HFFc6 (cell line): Measurements from ENCODE around the gene VAC14. TPM values are rescaled to one million over a fixed set of nuclear protein-coding genes. Genes with fewer than 3 reads are reported as not detected.

Experiments
- DNase-seq: peaks from one replicate; pipeline ENCODE4 v3.0.0-alpha.2; 2018
- H3K27ac Mint-ChIP-seq: 2 replicates; pipeline ENCODE4 v1.8.0; 2020; ENCODE audit warnings: mild to moderate bottlenecking, mixed read lengths
- H3K27me3 Mint-ChIP-seq: 2 replicates; pipeline ENCODE4 v1.8.0; 2021; ENCODE audit warnings: mild to moderate bottlenecking, moderate library complexity, mixed read lengths; ENCODE audit not compliant: insufficient read depth
- H3K36me3 Mint-ChIP-seq: 2 replicates; pipeline ENCODE4 v1.8.0; 2021; ENCODE audit warnings: low read depth, mixed read lengths
- H3K4me1 Mint-ChIP-seq: 2 replicates; pipeline ENCODE4 v1.8.0; 2020; ENCODE audit warnings: low read depth, mixed read lengths
- H3K4me3 Mint-ChIP-seq: 2 replicates; pipeline ENCODE4 v1.8.0; 2020; ENCODE audit warnings: mild to moderate bottlenecking, moderate library complexity, mixed read lengths
- H3K9me3 Mint-ChIP-seq: 2 replicates; pipeline ENCODE4 v1.8.0; 2020; ENCODE audit warnings: mild to moderate bottlenecking, mixed read lengths
- total RNA-seq, 6 experiments: library from RNA; stranded (reverse); fragmentation: NEBNext Ultra II Directional; extraction: Animal tissue kit (Norgen Biotek cat#: 25700); gene quantifications; 2 replicates in 1 of 6; 3 replicates in 5 of 6; pipeline ENCODE4 v1.2.3, GENCODE V29; 2021
- TF ChIP-seq, protein P1 (sequence below): fragments of 200-600 bp; sonication (generic); IDR thresholded peaks from 2 replicates; pipeline ENCODE4 v1.5.0; 2021; ENCODE audit warnings: antibody characterized with exemption, mild to moderate bottlenecking

Gene VAC14
- total RNA-seq, 6 experiments from 2014 or later: 34.5 to 45.5 (median 37.6) TPM

DNA sequence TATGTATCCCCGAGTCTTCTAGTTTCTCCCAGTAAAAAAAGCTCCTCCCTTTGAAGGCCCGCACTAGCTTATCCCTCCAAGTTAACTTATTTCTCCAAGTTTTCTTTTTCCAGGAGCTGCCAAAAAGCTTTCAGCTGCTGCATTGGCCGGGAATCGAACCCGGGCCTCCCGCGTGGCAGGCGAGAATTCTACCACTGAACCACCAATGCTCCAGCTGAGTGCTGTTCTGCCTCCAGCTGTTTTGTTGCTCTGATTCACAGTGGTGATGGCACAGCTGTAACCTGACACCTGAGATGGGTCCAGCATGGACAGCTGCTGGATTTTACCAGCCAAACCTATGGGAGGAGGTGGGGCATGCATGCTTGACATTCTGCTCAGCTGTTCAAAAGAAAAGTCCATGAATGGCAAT is 22.1 kb downstream of the VAC14 start:
- peaks cover 8% of the 10 kb centered on the region for H3K27me3 Mint-ChIP-seq
- H3K27ac Mint-ChIP-seq: peak overlapping the region; percentile 68
- peak; percentile 89 for DNase-seq
- H3K4me1 Mint-ChIP-seq: peaks cover 29% of the 10 kb centered on the region
- TF ChIP-seq, protein P1, sequence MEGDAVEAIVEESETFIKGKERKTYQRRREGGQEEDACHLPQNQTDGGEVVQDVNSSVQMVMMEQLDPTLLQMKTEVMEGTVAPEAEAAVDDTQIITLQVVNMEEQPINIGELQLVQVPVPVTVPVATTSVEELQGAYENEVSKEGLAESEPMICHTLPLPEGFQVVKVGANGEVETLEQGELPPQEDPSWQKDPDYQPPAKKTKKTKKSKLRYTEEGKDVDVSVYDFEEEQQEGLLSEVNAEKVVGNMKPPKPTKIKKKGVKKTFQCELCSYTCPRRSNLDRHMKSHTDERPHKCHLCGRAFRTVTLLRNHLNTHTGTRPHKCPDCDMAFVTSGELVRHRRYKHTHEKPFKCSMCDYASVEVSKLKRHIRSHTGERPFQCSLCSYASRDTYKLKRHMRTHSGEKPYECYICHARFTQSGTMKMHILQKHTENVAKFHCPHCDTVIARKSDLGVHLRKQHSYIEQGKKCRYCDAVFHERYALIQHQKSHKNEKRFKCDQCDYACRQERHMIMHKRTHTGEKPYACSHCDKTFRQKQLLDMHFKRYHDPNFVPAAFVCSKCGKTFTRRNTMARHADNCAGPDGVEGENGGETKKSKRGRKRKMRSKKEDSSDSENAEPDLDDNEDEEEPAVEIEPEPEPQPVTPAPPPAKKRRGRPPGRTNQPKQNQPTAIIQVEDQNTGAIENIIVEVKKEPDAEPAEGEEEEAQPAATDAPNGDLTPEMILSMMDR: no peak
- peaks cover 41% of the 10 kb centered on the region for H3K36me3 Mint-ChIP-seq
- peak overlapping the region; percentile 45 for H3K4me3 Mint-ChIP-seq
- no peaks in the 10 kb centered on the region for H3K9me3 Mint-ChIP-seq

DNA sequence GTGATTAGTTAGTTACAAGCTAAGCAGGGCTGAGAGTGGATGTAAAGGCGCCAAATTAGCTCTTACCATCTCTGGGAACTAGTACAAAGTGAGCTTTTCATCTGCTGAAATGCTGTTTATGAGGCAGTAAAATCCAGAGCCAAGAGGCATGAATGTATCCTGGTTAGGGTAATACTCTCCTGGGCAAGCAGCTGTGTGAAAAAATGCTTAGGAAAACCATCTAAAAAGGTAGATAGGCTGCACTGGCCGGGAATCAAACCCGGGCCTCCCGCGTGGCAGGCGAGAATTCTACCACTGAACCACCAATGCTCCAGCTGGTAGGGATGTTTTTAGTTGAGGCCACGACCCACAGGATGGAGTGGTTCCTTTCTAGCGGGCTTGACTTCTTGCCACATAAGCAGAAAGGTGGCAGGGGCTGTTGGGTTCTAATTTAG is 23.0 kb downstream of the VAC14 start:
- no peak overlapping the region for H3K4me3 Mint-ChIP-seq
- H3K4me1 Mint-ChIP-seq: peaks cover 32% of the 10 kb centered on the region
- peak; percentile 26 for DNase-seq
- 0 out of 2 replicates have a peak overlapping the region, but pooled peaks have one; percentile 16 for H3K27ac Mint-ChIP-seq
- H3K36me3 Mint-ChIP-seq: peaks cover 38% of the 10 kb centered on the region
- TF ChIP-seq, protein P1: no peak
- H3K27me3 Mint-ChIP-seq: peaks cover 10% of the 10 kb centered on the region
- H3K9me3 Mint-ChIP-seq: no peaks in the 10 kb centered on the region

DNA sequence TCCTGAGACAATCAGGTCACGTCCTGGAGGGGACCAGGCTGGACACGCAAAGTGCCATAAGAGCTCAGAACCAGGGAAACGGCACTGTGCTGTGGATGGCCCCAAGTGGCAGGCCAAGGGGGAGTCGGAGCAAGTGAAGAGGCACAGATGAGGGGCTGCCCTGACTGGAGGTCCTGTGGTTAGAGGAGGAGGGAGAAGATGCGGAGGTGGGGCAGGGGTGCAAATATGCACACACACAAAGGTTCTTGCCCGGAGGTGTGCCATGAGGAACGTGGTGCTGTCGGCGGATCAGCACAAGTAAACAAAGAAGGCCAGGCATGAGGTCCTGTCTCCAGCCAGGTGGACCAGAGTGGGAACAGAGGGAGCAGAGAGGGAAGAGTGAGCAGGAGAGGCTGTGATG is 23.5 kb downstream of the VAC14 start:
- TF ChIP-seq, protein P1: no peak
- no peak for DNase-seq
- H3K4me3 Mint-ChIP-seq: no peak overlapping the region
- peak overlapping the region; percentile 4; the same call in 1 of the 2 replicates for H3K27ac Mint-ChIP-seq
- no peaks in the 10 kb centered on the region for H3K9me3 Mint-ChIP-seq
- peaks cover 37% of the 10 kb centered on the region for H3K36me3 Mint-ChIP-seq
- H3K4me1 Mint-ChIP-seq: peaks cover 37% of the 10 kb centered on the region
- H3K27me3 Mint-ChIP-seq: peaks cover 10% of the 10 kb centered on the region

DNA sequence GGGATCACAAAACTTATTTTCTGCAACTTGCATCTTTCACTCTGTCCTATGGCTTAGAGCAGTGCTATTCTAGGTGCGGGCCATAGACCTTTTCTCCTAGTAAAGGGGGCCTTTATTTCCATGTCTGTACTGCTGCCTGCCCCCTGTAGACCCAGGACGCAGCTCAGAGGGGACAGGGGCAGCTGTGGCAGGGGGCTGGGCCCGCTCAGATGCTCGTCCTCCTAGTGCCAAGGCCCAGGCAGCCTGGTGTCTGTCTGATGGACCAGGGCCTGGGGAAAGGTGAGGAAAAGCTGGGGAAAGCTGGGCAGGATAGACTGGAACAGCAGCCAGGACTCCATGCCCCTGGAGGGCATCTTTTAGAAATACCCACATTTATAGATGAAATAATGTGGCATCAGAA is 25.6 kb downstream of the VAC14 start:
- H3K36me3 Mint-ChIP-seq: peaks cover 27% of the 10 kb centered on the region

DNA sequence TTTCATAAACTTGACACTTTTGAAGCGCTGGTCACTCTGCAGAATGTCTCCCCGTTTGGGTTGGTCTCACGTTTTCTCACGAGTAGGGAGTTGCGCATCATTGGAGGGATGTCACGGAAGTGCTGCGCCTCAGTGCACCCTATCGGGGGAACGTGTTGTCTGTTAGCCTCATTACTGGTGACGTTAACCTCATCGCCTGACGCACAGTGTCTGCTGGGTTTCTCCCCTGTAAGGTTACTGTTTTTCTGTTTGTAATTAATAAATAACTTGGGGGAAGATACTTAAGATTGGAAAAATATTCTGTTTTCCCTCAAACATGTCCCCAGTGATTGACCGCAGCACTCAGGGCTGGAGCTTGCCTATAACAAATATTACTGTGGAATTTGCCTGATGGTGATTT is 26.7 kb downstream of the VAC14 start:
- Mint-ChIP-seq H3K27ac (no peak overlapping the region), H3K4me1 (peaks cover 54% of the 10 kb centered on the region), H3K36me3 (peaks cover 27% of the 10 kb centered on the region), H3K9me3 (no peaks in the 10 kb centered on the region), H3K27me3 (peaks cover 10% of the 10 kb centered on the region), H3K4me3 (no peak overlapping the region)
- TF ChIP-seq, protein P1: no peak
- no peak for DNase-seq

More for the DNA sequence above, 25.6 kb downstream of the VAC14 start:
- H3K9me3 Mint-ChIP-seq: no peaks in the 10 kb centered on the region
- TF ChIP-seq, protein P1: no peak
- H3K4me3 Mint-ChIP-seq: no peak overlapping the region
- H3K27me3 Mint-ChIP-seq: peaks cover 10% of the 10 kb centered on the region
- H3K27ac Mint-ChIP-seq: no peak overlapping the region
- no peak for DNase-seq
- peaks cover 57% of the 10 kb centered on the region for H3K4me1 Mint-ChIP-seq
